ENCODE results near the gene CLEC16A.

Gene CLEC16A

GRCh38 chr16:11015607-11016006, 71.2 kb downstream of the CLEC16A start:
- DNase-seq, result no peak
- intact Hi-C loops (cut with DNase I; ENCODE audit: low total_unique reads), result no loop called here
- Histone ChIP-seq H3K9me3 (no peaks in the 10 kb centered on the region), H3K4me1 (no peaks in the 10 kb centered on the region), H3K27ac (no peak overlapping the region), H3K4me3 (no peak overlapping the region), H3K27me3 (no peaks in the 10 kb centered on the region), H3K36me3 (peaks cover 0 to 30% (median 6%) of the 10 kb centered on the region in 3 donors)
- no peak for TF ChIP-seq CTCF (IDR thresholded peaks at IDR 0.05)

DNA sequence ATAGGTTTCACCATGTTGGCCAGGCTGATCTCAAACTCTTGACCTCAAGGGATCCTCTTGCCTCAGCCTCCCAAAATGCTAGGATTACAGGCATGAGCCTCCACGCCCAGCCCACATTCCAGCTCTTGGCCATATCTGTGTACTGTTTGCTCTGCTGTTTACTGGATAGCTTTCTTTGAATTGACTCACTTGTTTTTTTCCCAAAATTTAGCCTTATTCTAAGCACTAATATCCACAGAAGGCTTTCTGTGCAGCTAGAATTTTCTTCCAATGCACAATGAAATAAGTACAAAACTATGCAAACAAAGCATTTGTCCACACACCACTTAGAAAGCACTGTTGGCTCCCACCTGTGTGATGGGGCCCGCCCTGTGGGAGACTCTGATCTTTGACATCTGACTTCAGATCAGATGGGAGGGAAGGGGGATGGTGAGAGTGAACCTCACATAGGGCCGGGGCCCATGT, 72.2 kb downstream of the CLEC16A start:
- Histone ChIP-seq H3K27ac (no peak overlapping the region), H3K9me3 (no peaks in the 10 kb centered on the region), H3K36me3 (peaks cover 0 to 34% (median 9%) of the 10 kb centered on the region in 3 donors), H3K27me3 (no peaks in the 10 kb centered on the region), H3K4me3 (no peak overlapping the region), H3K4me1 (no peaks in the 10 kb centered on the region)
- intact Hi-C loops (cut with DNase I; ENCODE audit: low total_unique reads), result no loop called here
- no peak for TF ChIP-seq CTCF (IDR thresholded peaks at IDR 0.05)
- DNase-seq, result no peak

GRCh38 chr16:11016993-11017392, 72.6 kb downstream of the CLEC16A start:
- Histone ChIP-seq H3K4me1 (no peaks in the 10 kb centered on the region), H3K27me3 (no peaks in the 10 kb centered on the region), H3K9me3 (no peaks in the 10 kb centered on the region), H3K4me3 (no peak overlapping the region), H3K36me3 (peaks cover 0 to 31% (median 9%) of the 10 kb centered on the region in 3 donors), H3K27ac (no peak overlapping the region)
- intact Hi-C loops (cut with DNase I; ENCODE audit: low total_unique reads), result no loop called here
- no peak for DNase-seq
- no peak for TF ChIP-seq CTCF (IDR thresholded peaks at IDR 0.05)

GRCh38 chr16:11017499-11017898, 73.1 kb downstream of the CLEC16A start:
- no peak for TF ChIP-seq CTCF (IDR thresholded peaks at IDR 0.05)
- H3K27ac ChIP-seq, result no peak overlapping the region

GRCh38 chr16:11020388-11020787, 76.0 kb downstream of the CLEC16A start:
- DNase-seq, result peak in 1 of 2 donors; percentile 36
- intact Hi-C loops (cut with DNase I; ENCODE audit: low total_unique reads), result no loop called here
- Histone ChIP-seq H3K27me3 (no peaks in the 10 kb centered on the region), H3K36me3 (peaks cover 11 to 41% (median 29%) of the 10 kb centered on the region in 3 donors), H3K4me3 (no peak overlapping the region), H3K27ac (no peak overlapping the region), H3K9me3 (no peaks in the 10 kb centered on the region), H3K4me1 (no peaks in the 10 kb centered on the region)
- no peak for TF ChIP-seq CTCF (IDR thresholded peaks at IDR 0.05)

More at GRCh38 chr16:11017499-11017898, 73.1 kb downstream of the CLEC16A start:
- Histone ChIP-seq H3K9me3 (no peaks in the 10 kb centered on the region), H3K27me3 (no peaks in the 10 kb centered on the region), H3K4me3 (no peak overlapping the region), H3K4me1 (no peaks in the 10 kb centered on the region), H3K36me3 (peaks cover 0 to 29% (median 9%) of the 10 kb centered on the region in 3 donors)
- no peak for DNase-seq
- intact Hi-C loops (cut with DNase I; ENCODE audit: low total_unique reads), result no loop called here

All from tibial artery (tissue), 4 donors.